Endothelial cell of umbilical vein (primary cell): ENCODE data around the gene SLC38A6. TPM values are rescaled to one million over a fixed set of nuclear protein-coding genes. Genes with fewer than 3 reads are reported as not detected.

Experiments
- BruUV-seq: library from RNA; stranded (reverse); fragments of 400-500 nt; replicated peaks from 2 replicates; lab custom pipeline; 2021; lab: Mats Ljungman, UMichigan
- CTCF ChIA-PET: fragments of 300-600, 350-600 bp; sonication (Branson Sonifier 250); formaldehyde crosslinking; loops from one replicate; lab custom pipeline; 2021; ENCODE audit warnings: antibody characterized with exemption, inconsistent platforms; lab: Charles Lee
- POLR2A ChIA-PET: fragments of 300-600, 350-600 bp; sonication (Branson Sonifier 250); formaldehyde crosslinking; loops from one replicate; lab custom pipeline; 2021; ENCODE audit warnings: antibody characterized with exemption, inconsistent platforms; lab: Charles Lee
- DNase-seq: peaks from one replicate; pipeline ENCODE4 v3.0.0-alpha.2; 2011; ENCODE audit warnings: low read depth, low spot score
- FAIRE-seq: peaks from 2 replicates; lab custom pipeline; 2011; peaks lifted over from hg19 to GRCh38; lab: Jason Lieb, UNC
- H2AFZ ChIP-seq: 2 replicates; pipeline ENCODE4 v1.6.0; 2012; ENCODE audit warnings: low read depth, low read length, control low read depth, inconsistent platforms
- H3K27ac ChIP-seq: 2 replicates; pipeline ENCODE4 v1.5.1; 2011; ENCODE audit warnings: low read depth, mild to moderate bottlenecking, control low read depth, low read length, moderate library complexity; ENCODE audit not compliant: insufficient read depth
- H3K27me3 ChIP-seq, 2 experiments: 2 replicates each; pipeline versions ENCODE4 v1.6.0 to v1.6.1; 2011; ENCODE audit warnings: low read length in 2 of 2, mixed read lengths in 1 of 2; ENCODE audit not compliant: control insufficient read depth in 2 of 2, insufficient read depth in 2 of 2
- H3K36me3 ChIP-seq, 2 experiments: 2 replicates in 1 of 2; 3 replicates in 1 of 2; pipeline ENCODE4 v1.5.1; 2011; ENCODE audit warnings: low read length in 2 of 2, mild to moderate bottlenecking in 1 of 2, moderate library complexity in 1 of 2; ENCODE audit not compliant: control insufficient read depth in 2 of 2, insufficient read depth in 2 of 2; ENCODE audit errors: extremely low read depth in 1 of 2
- H3K4me1 ChIP-seq: 3 replicates; pipeline ENCODE4 v1.5.1; 2011; ENCODE audit warnings: mild to moderate bottlenecking, low read length; ENCODE audit not compliant: control insufficient read depth, insufficient read depth; ENCODE audit errors: extremely low read depth
- H3K4me2 ChIP-seq: 2 replicates; pipeline ENCODE4 v1.6.1; 2011; ENCODE audit warnings: low read length, control low read depth, mixed read lengths; ENCODE audit not compliant: insufficient read depth
- H3K4me3 ChIP-seq, 3 experiments: fragments of 200-600 bp in 1 of 3; sonication (generic), shearing (Covaris generic) in 1 of 3; replicated peaks in 1 of 3; 2 replicates each; pipeline ENCODE4 v1.5.1; 2011 to 2016; ENCODE audit warnings: control low read depth in 3 of 3, low read length in 3 of 3, mild to moderate bottlenecking in 2 of 3, inconsistent platforms in 1 of 3, low read depth in 1 of 3, moderate library complexity in 1 of 3; ENCODE audit not compliant: insufficient read depth in 1 of 3
- H3K79me2 ChIP-seq: 2 replicates; pipeline ENCODE4 v1.6.0; 2012; ENCODE audit warnings: low read length, inconsistent platforms; ENCODE audit not compliant: control insufficient read depth, insufficient read depth
- H3K9ac ChIP-seq: replicated peaks from 2 replicates; pipeline ENCODE3; 2011; ENCODE audit warnings: low read length, control low read depth; ENCODE audit not compliant: insufficient read depth; ENCODE audit errors: extremely low read depth
- H3K9me1 ChIP-seq: replicated peaks from 3 replicates; pipeline ENCODE4 v1.6.0; 2011; ENCODE audit warnings: mild to moderate bottlenecking, low read length; ENCODE audit not compliant: control insufficient read depth, insufficient read depth; ENCODE audit errors: extremely low read depth
- H3K9me3 ChIP-seq: replicated peaks from 2 replicates; pipeline ENCODE4 v1.5.1; 2012; ENCODE audit warnings: low read length, inconsistent platforms; ENCODE audit not compliant: control insufficient read depth, insufficient read depth
- H4K20me1 ChIP-seq: replicated peaks from 2 replicates; pipeline ENCODE3; 2011; ENCODE audit warnings: mild to moderate bottlenecking, low read length; ENCODE audit not compliant: control insufficient read depth, insufficient read depth; ENCODE audit errors: extremely low read depth
- EZH2 ChIP-seq: IDR thresholded peaks from 2 replicates; pipeline ENCODE4 v1.6.1; 2012; ENCODE audit warnings: borderline replicate concordance, low read depth, mild to moderate bottlenecking, moderate library complexity, low read length, inconsistent platforms; ENCODE audit not compliant: severe bottlenecking
- FOS ChIP-seq: IDR thresholded peaks from 2 replicates; pipeline ENCODE4 v1.6.1; 2011; ENCODE audit warnings: mild to moderate bottlenecking, low read length, moderate library complexity, borderline replicate concordance; ENCODE audit not compliant: insufficient read depth
- GATA2 ChIP-seq: IDR thresholded peaks from 2 replicates; pipeline ENCODE4 v1.7.0; 2011; ENCODE audit warnings: low read depth, mild to moderate bottlenecking, moderate library complexity, mixed read lengths, low read length; ENCODE audit not compliant: insufficient read length, insufficient read depth
- JUN ChIP-seq: IDR thresholded peaks from 2 replicates; pipeline ENCODE4 v1.6.1; 2011; ENCODE audit warnings: borderline replicate concordance, low read depth; ENCODE audit not compliant: insufficient read length, insufficient read depth
- MYC ChIP-seq: IDR thresholded peaks from one replicate; pipeline ENCODE4 v1.6.1; 2011; ENCODE audit warnings: mild to moderate bottlenecking, low read depth, low read length
- POLR2A ChIP-seq: IDR thresholded peaks from 2 replicates; pipeline ENCODE4 v1.6.1; 2012; ENCODE audit warnings: low read depth, mild to moderate bottlenecking, control low read depth, low read length
- POLR2AphosphoS5 ChIP-seq: IDR thresholded peaks from 2 replicates; pipeline ENCODE4 v1.6.1; 2012; ENCODE audit warnings: low read depth, mild to moderate bottlenecking, control low read depth, low read length, moderate library complexity; ENCODE audit not compliant: insufficient read depth
- dilution Hi-C: fragments of 300-500 bp; cut with MboI; formaldehyde crosslinking; loops from one replicate; pipeline ENCODE4 v1.15.0; 2019; ENCODE audit warnings: low sequenced_read_pairs; ENCODE audit not compliant: extremely low pct_ligation_motif_present
- intact Hi-C: fragments of 100-400 bp; cut with micrococcal nuclease; formaldehyde crosslinking; loops from one replicate; pipeline ENCODE4 v1.10.0; 2022
- polyA plus RNA-seq, 4 experiments: library from polyadenylated mRNA; depleted of rRNA in 3 of 4; stranded (reverse) in 3 of 4; unstranded in 1 of 4; fragments of >200 nt; gene quantifications; 2 replicates each; pipeline versions ENCODE4 v1.2.1 to v1.2.3, GENCODE V29; 2011 to 2012; ENCODE audit warnings: missing spikeins in 1 of 4
- total RNA-seq: library from RNA; stranded (reverse); gene quantifications from 2 replicates; pipeline ENCODE4 v1.2.3, GENCODE V29; 2021
- TF ChIP-seq, protein P1 (sequence below): IDR thresholded peaks from 2 replicates; pipeline ENCODE4 v1.6.1; 2011; ENCODE audit not compliant: insufficient read depth, insufficient read length
- TF ChIP-seq, protein P2 (sequence below), 2 donors: IDR thresholded peaks; 1 replicate in 1 of 2; 2 replicates in 1 of 2; pipeline ENCODE4 v1.5.1; 2011; ENCODE audit warnings: low read length in 2 of 2, mild to moderate bottlenecking in 2 of 2, moderate library complexity in 2 of 2, control low read depth in 1 of 2, inconsistent platforms in 1 of 2, low read depth in 1 of 2; ENCODE audit not compliant: insufficient read depth in 1 of 2; ENCODE audit errors: extremely low read depth in 1 of 2

SLC38A6 gene
- total and polyA plus RNA-seq, 2 donors (not counting 3 experiments of a cell fraction or from before 2014, with no cell fraction given) = 17.3 to 24.6 TPM

DNA sequence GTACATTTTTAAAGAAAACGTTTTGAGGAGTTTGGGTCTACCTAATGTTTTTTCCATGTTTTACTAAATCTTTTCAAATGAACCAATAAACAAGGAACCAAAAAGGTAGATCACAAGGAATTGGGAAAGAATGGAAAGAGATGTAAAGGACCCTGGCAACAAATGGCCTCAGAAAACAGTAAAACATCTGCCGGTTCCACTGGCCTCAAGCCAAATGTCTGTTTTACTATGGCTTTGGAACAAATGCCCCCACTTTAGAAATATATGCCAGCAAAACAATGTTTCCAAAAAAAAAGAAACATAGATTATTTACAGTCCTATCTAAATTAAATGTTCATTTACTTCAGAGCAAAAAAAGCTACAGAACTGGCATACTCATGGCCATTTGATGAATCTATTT lies 3.2 kb upstream of the SLC38A6 start:
- ChIA-PET POLR2A (no interaction called here), CTCF (interaction anchor here (1.5 to 1.9 kb wide), 3 partner anchors 48 to 321 kb away, joined by 3 to 5 read pairs (median 4); no protein-coding TSS in a partner anchor)
- no TSS peak for BruUV-seq
- H3K4me1 ChIP-seq = peaks cover 44% of the 10 kb centered on the region
- peak overlapping the region; percentile 81 for H3K4me2 ChIP-seq
- TF ChIP-seq JUN = no peak
- TF ChIP-seq, protein P1, sequence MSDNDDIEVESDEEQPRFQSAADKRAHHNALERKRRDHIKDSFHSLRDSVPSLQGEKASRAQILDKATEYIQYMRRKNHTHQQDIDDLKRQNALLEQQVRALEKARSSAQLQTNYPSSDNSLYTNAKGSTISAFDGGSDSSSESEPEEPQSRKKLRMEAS = no peak
- TF ChIP-seq POLR2AphosphoS5 = no peak
- no peak for TF ChIP-seq GATA2
- TF ChIP-seq MYC = no peak
- TF ChIP-seq FOS = no peak
- TF ChIP-seq, protein P2, sequence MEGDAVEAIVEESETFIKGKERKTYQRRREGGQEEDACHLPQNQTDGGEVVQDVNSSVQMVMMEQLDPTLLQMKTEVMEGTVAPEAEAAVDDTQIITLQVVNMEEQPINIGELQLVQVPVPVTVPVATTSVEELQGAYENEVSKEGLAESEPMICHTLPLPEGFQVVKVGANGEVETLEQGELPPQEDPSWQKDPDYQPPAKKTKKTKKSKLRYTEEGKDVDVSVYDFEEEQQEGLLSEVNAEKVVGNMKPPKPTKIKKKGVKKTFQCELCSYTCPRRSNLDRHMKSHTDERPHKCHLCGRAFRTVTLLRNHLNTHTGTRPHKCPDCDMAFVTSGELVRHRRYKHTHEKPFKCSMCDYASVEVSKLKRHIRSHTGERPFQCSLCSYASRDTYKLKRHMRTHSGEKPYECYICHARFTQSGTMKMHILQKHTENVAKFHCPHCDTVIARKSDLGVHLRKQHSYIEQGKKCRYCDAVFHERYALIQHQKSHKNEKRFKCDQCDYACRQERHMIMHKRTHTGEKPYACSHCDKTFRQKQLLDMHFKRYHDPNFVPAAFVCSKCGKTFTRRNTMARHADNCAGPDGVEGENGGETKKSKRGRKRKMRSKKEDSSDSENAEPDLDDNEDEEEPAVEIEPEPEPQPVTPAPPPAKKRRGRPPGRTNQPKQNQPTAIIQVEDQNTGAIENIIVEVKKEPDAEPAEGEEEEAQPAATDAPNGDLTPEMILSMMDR (IDR thresholded peaks at IDR 0.05; ENCODE audit: extremely low read depth in 1 of 2, insufficient read depth in 1 of 2, low read depth in 1 of 2, low read length in 2 of 2) = no peak
- no peak for TF ChIP-seq EZH2
- TF ChIP-seq POLR2A = no peak
- H3K9me1 ChIP-seq = no peaks in the 10 kb centered on the region
- H2AFZ ChIP-seq = no peak overlapping the region
- H3K4me3 ChIP-seq = peak overlapping the region in 1 of 3 experiments; percentile 37
- H3K9ac ChIP-seq = no peak overlapping the region
- peaks cover 2 to 7% of the 10 kb centered on the region in 2 experiments for H3K36me3 ChIP-seq
- H3K27me3 ChIP-seq = no peaks in the 10 kb centered on the region
- intact Hi-C loops (no loop called here), dilution Hi-C loops (no loop called here)
- H3K79me2 ChIP-seq = peaks cover 19% of the 10 kb centered on the region
- no peaks in the 10 kb centered on the region for H4K20me1 ChIP-seq
- FAIRE-seq (no peak), DNase-seq (peak; percentile 36)
- H3K9me3 ChIP-seq = no peaks in the 10 kb centered on the region
- H3K27ac ChIP-seq = no peak overlapping the region
